Kidney glomerular epithelial cell (primary cell): ENCODE measurements around the gene ADPRHL1.

Experiments
- DNase-seq: peaks from one replicate; lab custom pipeline; 2025; lab: John Stamatoyannopoulos, UW

Gene ADPRHL1

DNA sequence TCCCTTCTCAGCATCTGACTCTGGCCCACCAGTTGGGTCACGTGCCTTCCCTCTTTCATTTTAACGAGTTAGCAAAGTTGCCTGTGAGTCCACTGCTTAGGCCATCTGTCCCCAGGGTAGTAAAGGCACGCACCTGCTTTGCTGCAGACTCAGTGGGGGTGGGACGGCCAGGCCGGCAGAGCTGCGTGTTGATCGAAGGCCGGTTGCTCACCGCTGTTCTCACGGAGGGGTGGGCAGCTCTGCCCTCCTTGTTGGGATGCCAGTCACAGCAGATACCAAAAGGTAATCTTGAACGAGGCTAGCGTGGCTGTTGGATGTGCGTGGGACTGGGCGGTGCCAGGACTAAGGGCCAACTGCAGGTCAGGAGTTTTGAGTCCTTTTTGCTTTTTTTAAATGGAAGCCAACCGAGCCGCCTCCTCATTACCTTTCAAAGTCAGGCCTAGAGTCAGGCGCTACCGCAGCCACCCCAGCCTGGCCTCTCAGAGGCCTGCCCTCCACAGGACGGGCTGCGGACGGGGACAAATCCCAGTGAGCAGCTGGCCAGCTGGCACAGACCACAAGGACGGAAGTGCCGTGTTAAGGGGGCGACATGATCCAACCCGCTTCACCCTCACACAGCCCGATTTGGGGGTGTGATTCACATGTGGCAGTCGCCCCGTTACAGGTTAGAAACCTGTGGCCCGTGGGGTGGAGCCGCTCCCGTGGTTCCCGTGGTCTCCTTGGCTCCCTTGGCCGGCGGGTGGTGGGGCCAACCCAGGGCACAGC lies 20.6 kb downstream of the ADPRHL1 start:
- no peak for DNase-seq

DNA sequence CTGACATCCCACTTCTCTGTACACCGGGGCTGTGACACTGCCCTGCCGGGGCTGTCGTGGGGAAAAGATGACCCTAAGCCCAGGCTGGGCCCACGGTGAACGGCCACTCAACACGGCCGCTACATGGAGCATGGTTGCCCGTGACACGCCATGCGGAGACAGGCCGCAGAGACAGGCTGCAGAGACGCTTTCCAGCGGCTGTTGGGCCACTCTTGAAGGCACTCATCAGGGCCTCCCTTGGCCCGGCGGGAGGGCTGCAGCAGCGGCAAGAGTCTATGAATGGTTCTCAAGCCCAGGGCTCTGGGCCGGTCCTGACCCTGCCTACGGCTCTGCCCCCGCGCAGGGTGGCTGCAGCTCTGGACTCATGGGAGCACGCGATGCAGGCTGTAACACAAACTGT lies 22.1 kb downstream of the ADPRHL1 start:
- no peak for DNase-seq

DNA sequence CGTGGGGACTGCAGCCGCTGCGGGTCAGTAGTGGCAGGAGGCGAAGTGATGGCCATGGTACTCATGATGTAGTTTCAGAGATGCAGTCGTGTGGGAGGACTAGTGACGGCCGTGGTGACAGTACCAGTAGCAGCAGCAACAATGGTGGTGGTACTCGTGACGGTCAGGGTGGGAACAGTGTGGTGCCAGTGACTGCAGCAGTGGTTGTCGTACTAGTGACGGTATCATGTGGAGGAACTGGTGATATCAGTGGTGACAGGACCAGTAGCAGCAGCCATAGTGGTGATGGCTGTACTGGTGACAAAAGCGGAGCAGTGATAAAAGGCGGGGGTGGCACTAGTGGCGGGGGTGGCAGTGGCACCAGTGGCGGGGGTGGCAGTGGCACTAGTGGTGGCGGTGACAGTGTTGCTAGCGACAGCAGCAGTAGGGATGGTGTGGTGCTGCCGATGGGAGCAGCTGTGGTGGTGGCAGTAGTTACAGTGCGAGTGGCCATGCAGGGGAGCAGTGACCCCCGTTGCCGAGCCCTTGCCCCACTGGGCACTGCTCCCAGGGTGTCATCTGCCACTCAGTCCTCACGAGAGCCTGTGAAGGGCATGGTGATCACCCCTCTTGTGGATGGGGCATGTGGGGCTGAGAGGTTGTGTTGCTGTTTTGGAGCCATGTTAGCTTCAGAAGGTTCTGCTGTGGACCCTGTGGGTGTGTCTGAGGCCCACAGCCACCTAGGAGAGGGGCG lies 22.7 kb downstream of the ADPRHL1 start:
- no peak for DNase-seq

DNA sequence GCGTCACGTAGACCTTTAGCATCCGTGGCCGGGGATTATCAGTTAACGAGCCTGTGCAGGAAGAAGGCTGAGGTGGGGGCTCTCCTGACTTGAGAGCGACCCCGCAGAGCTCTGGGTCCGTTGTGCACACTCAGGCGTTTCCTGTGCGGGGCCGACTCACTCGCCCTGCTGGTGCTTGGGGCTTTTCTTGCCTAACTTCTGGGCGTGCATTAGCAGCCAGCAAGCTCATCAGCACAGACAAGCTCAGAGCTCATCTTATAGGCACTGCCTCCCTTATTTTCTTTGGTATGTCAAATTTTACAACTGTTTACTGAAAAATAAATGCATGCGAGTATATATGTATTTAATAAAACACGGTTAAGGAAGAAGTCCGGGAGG lies 23.7 kb downstream of the ADPRHL1 start:
- no peak for DNase-seq

DNA sequence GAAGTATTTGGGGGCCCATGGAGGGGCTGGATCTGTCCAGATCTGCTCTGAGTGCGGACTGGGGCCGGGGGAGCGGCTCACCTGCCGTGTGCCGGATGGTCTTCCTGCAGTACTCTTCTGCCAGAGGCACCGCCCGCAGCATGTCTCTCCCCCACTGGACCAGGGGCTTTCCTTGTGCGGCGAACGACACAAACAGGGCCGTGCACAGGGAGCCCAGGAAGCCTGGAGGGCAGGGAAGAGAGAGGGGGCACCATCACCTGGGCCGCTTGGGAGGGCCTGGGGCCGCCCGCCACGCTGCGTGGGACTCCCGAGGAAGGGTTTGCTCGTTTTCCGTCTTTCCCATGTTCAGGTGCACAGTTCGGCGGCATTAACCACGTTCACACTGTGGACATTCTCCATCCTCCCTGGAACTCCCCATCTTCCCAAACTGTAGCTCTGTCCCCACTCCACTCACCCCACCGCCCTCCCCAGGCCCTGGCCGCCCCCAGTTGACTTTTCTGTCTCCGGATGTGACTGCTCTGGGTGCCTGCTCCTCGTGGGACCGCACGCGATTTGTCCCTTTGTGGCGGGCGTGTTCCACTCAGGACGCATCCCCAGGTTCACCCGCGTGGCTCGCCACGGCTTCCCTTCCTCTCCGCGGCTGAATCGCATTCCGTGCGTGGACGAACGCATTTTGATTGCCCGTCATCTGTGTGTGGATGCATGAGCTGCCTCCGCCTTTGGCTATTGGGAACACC lies 24.2 kb downstream of the ADPRHL1 start:
- no peak for DNase-seq

DNA sequence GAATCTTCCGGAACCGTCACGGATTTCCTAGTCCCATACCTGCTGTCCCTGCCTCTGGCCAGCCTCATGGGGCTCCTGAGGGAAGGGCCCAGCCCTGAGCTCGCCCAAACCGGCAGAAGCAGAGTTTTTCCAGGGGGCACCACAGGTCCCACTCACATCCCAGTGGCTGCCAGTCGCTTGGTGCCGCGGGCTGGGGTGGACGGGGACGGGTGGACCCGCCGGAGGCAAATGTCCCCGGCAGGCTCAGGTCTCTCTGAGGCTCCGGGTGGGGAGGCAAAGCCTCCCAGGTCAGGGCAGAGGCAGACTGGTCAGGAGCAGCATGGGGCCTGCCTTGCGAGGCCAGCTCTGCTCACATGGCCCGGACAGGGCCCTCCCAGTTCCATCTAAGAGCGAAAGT lies 24.8 kb downstream of the ADPRHL1 start:
- no peak for DNase-seq

DNA sequence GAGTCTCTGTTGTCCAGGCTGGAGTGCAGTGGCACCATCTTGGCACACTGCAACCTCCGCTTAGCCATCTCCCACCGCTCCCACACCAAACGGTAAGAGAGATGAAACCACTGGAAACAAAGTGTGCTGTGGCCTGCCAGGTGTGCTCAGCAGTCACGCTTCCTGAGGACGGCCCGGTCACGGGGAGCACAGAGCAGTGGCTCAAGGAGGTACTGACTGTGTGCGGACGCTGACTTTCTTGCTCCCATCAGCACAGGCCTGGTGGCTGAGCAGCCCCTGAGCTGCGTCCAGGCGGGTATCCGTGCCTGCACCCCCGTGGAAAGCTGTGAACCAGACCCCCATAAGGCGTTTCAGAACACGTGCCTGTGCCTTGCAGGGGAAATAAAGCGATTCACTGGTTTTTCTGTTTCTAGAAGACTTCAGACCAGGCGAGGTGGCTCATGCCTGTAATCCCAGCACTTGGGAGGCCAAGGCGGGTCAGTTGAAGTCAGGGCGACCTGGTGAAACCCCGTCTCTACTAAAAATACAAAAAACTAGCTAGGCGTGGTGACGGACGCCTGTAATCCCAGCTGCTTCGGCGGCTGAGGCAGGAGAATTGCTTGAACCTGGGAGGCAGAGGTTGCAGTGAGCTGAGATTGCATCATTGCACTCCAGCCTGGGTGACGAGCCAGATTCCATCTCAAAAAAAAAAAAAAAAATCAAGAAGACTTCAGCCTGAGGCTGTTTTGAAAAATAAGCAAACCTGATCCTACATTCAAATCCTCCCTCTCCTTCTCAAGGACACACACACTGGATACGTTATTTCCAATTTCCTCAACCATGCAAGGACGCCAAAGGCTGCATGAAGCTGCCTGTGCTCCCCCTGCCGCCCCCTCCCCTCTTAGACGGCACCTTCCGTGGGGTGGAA lies 25.5 kb downstream of the ADPRHL1 start:
- no peak for DNase-seq

DNA sequence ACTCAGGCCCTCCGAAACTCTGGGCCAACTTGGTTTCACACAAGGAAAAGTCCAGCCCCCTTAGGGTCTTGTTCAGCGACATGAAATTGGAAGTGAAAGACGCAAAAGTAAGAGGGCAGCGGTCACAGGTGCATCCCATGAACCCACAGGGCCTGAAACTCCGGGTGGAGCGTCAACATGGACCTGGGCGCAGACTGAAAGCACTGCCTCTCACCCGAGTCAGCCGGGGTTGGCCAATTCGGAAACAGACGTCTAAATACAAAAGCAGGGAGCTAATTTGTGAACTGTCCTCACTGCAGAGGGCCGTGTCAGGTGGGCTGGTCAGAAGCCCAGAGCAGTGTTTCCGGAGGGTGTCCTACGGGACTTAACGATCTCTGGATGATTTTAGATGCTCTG lies 26.7 kb downstream of the ADPRHL1 start:
- DNase-seq: no peak

DNA sequence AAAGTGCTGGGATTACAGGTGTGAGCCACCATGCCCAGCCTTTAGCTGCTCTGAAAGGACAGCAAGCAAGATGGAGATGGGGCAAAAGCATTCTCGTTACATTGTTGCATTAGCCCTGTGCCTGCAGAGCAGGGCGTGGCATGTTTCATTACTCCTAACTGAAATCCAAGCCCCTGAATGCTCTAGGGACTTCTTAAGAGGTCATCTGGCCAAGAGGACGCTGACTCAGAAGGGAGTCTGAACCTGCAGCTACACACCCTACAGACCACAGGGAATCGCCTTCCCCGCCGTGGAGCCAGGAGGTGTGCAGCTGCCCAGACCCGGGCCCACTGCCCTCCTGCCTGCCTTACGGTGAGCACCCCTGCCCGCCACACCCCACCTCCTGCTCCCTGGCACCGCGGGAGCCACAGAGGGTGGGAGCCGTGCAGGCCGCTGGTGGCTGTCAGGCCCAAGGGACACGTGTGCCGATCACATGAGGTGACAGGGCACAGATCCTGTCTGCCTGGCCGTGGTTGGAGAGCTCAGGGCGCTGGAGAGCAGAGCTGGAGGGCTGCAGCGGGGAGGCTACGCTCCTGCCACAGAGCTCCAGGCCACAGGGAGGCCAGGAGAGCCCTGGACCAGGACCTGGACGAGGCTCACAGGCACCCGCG lies 27.2 kb downstream of the ADPRHL1 start:
- no peak for DNase-seq

DNA sequence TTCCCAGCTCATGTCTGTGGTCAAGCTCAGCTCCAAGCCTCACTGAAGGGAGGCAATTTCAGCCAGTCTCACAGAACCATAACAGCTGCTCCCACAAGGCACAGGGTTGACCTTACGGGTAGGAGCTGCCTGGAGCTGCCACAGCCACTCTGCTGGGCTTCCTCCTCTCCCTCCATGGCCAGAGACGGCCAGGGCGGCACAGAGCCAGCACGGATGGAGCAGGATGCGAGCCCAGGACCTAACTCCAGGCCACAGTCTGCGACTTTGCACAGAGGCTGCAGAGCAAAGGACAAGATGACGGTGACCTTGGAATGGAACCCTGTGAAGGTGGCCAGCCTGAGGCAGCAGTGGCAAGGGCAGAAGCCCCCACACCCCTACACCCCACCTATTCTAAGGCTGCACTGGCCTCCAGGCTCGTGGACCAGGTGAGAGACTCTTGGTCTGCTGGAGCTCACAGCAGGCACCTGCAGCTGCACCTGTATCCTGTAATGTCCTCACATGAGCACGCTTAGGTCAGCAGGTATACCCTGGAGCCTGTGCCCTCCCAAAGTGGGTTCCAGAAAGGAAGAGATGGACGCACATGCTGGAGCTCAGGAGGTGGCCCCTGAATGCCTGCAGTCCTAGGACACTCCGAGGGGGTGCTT lies 29.6 kb downstream of the ADPRHL1 start:
- DNase-seq: no peak

DNA sequence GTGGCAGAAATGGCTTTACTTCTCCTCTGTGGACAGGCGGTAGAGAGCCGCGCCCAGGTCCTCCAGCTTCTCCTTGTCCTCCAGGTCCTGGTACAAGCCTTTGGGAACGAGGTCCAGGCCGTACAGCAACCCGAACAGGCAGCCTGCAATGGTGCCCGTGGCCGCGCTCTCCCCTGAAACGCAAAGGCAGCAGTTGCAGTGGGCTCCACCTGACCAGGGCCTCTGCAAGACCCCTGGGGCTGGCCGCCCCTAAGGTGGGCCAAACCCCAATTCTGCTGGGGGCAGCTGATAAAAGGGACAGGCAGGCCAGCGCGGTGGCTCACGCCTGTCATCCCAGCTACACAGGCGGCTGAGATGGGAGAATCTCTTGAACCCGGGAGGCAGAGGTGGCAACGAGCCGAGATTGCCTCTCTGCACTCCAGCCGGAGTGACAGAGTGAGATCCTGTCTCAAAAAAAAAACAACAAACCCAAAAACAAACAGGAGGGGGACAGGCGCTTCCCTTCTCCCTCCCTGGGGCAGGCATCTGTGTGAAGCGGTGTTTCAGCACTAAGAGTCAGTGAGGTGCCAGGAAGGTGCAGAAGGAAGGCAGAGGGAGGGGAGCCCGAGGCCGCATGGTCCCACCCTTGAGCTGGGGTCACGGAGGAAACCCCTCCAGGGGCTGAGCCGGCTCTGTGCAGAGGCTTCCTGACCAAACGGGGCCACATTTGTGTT lies 30.3 kb downstream of the ADPRHL1 start:
- no peak for DNase-seq

DNA sequence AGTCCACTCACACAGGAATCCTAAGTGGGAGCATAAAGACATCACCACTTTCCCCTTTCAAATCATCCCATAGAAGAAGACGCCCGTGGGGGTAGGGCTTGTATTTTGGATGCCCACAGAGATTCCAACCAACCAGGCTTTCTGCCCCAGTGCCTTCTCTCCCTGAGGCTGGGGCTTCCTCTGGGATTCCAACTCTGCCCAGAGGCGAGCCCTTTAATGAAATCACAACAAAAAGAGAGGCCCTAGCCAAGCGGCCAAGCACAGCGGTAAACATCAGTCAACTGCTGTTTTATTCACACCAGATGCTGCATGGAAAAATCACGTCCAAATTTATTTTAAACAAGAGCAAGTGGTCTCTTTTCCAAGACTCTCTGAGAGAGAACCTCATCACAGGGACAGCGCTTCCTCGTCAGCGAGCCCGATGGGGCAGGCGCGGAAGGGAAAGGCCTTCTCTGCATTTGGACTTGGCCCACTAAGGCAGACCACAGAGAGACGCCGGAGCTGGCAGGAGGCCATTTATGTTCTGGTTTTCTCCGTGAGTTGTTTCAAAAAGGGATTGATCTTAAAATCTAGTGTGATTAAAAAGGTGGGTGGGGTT lies 31.5 kb downstream of the ADPRHL1 start:
- DNase-seq: no peak

DNA sequence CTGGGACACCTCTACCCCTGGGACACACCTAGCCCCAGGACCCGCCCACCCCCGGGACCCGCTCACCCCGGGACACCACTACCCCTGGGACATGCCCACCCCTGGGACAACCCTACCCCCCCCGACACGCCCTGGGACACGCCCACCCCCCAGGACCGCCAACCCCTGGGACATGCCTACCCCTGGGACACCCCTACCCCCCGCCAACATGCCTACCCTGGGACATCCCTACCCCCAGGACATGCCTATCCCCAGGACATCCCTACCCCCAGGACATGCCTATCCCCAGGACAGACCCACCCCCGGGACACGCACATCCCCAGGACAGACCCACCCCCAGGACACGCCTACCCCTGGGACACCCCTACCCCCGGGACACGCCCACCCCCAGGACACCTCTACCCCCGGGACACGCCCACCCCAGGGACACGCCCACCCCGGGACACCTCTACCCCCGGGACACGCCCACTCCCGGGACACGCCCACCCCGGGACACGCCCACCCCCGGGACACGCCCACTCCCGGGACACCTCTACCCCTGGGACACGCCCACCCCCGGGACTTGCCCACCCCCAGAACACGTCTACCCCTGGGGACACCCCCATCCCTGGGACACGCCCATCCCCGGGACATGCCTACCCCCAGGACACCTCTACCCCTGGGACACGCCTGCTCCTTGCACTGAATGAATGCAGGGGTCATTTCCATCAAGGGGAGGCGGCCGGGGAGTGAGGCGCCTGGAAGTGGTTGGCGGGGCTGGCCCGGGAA lies 32.3 kb downstream of the ADPRHL1 start:
- no peak for DNase-seq

DNA sequence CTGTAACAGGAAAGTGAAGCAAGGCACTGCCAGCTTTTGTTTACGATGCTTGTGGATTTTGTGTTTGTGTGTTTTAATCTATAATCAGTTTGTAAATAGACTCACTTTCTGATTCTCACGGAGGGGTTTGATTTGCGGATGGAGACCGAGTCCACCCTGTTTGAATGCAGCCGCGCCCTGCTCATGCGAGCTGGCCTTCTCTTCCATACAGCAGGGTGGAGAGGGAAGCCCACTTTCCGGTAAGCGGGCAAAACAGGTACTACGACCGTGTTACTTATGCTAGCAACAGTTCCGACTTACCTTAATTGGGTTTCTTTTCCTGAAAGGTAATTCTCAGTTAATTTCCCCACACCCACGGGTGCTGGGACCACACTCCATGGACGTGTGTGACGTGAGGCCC lies 33.1 kb downstream of the ADPRHL1 start:
- DNase-seq: no peak

DNA sequence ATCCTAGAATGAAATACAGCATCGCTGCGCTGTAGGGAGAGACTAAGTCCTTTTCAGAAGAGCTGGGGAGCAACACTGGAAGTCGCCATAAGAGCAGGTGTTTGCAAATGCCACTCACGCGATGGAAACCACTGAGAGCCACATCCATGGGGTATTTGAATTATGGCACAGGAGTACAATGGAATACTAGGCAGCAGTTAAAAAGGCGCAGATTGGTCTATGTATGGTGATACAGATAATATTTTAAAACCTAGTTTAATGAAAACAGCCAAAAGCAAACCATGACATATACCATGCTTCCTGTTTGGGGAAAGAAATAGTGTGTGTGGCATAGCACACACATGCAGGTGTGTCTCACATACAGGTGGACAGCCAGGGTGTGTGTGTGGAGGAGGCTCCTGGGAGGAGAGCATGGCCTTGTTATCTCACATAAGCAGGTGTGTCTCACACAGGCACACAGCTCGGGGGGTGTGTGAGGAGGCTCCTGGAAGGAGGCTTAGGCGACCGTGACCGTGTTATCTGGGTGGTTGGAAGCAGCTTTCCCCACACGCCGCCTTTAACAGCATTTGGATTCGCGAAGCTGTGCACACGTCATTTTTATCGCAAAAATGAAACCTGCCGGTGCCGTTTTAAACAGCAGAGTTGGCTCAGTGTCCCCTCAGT lies 33.6 kb downstream of the ADPRHL1 start:
- DNase-seq: no peak

DNA sequence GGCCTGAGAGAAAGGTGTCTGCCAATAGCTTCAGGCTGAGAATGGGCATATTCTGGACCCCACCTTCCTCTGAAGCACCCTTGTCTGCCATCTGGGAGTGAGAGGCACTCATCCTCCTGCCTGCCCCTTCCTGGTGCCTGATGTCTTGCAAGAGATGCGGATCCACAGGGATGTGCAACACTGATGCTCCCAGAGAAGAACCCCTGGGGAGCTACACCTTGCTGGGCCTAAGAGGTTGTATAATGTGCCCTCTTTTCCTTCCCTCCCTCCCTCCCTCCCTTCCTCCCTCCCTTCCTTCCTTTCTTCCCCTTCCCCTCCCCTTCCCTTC lies 34.6 kb downstream of the ADPRHL1 start:
- no peak for DNase-seq

DNA sequence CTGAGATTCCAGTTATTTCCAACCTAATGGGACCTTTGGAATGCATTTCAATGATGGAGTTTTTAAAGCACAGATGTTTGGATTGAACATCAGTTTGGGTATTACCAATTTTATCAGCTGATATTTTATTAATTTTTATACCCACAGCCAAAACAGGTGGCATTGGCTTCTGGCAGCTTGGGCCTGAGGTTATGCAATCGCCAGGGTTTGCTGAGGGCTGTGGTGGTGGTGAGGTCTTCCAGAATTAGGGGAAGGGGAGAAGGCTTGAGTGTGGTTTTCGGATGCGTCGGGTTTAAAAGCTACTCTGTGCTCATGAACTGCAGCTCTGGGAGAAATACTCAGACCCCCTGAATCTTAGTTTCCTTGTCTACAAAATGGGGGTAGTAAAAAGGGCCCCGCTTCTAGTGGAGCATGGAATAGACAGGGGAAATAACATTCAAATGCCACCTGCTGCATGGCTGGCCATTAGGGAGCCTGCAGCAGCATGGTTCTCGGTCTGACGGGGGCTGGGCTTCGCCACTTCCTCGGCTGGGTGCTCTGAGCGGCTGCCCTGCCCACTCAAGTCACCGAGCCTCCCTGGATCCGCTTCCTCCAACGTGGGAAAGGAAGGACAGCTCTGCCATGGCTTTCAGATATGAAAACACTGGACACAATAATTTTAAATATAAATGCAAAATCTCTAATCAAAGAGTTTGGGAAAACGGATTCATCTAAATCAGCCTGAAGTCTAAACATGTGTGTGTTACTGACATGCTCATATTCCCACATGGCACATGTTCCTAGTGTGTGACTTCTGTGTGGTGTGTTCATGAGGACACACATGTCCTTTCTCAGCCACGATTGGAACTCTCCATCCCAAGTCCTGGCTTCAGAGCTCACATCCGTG lies 35.2 kb downstream of the ADPRHL1 start:
- no peak for DNase-seq
